NCI-H2107 (cell line): Measurements from ENCODE around the gene PBX1.
A peak's percentile ranks its signal among the peaks of the same experiment; 100 is the strongest.

ENCODE experiments used
- DNase-seq: peaks from one replicate; lab custom pipeline; 2025; lab: John Stamatoyannopoulos, UW

PBX1 gene

GRCh38 chr1:164618202-164618564 is 59.2 kb downstream of the PBX1 start:
- DNase-seq, result peak; percentile 80

- no peak for DNase-seq
Measured at GRCh38 chr1:164619006-164619784, 60.2 kb downstream of the PBX1 start.

GRCh38 chr1:164622068-164622845 is 63.3 kb downstream of the PBX1 start:
- no peak for DNase-seq

- no peak for DNase-seq
Measured at GRCh38 chr1:164623805-164624204, 64.8 kb downstream of the PBX1 start.

- no peak for DNase-seq
Measured at GRCh38 chr1:164624400-164624799, 65.4 kb downstream of the PBX1 start.

- DNase-seq, result no peak
Measured at GRCh38 chr1:164625004-164625617, 66.1 kb downstream of the PBX1 start.

- DNase-seq, result no peak
Measured at GRCh38 chr1:164628772-164629171, 69.8 kb downstream of the PBX1 start.

GRCh38 chr1:164629971-164630370 is 71.0 kb downstream of the PBX1 start:
- no peak for DNase-seq

GRCh38 chr1:164630626-164631396 is 71.8 kb downstream of the PBX1 start:
- DNase-seq, result no peak

GRCh38 chr1:164631751-164632150 is 72.8 kb downstream of the PBX1 start:
- DNase-seq, result no peak

- no peak for DNase-seq
Measured at GRCh38 chr1:164633997-164634396, 75.0 kb downstream of the PBX1 start.

- no peak for DNase-seq
Measured at GRCh38 chr1:164635059-164635802, 76.2 kb downstream of the PBX1 start.

- no peak for DNase-seq
Measured at GRCh38 chr1:164635803-164636731, 77.1 kb downstream of the PBX1 start.

GRCh38 chr1:164636757-164637156 is 77.8 kb downstream of the PBX1 start:
- DNase-seq, result no peak

- DNase-seq, result peak; percentile 30
Measured at GRCh38 chr1:164637461-164638375, 78.7 kb downstream of the PBX1 start.

- DNase-seq, result peak; percentile 48
Measured at GRCh38 chr1:164638492-164639202, 79.7 kb downstream of the PBX1 start.

GRCh38 chr1:164640686-164641352 is 81.8 kb downstream of the PBX1 start:
- DNase-seq, result no peak

GRCh38 chr1:164641353-164641730 is 82.4 kb downstream of the PBX1 start:
- DNase-seq, result no peak
